Choroid plexus epithelial cell (primary cell): ENCODE data around the gene ZDHHC6.
A peak's percentile ranks its signal among the peaks of the same experiment; 100 is the strongest.
"Not testable (repeated sequence)": the region's sequence is repeated elsewhere in the genome, so short reads cannot be mapped to it uniquely, and the experiment has no call there.

Experiments used
- DNase-seq: peaks from one replicate; pipeline ENCODE4 v3.0.0-alpha.2; 2010; ENCODE audit warnings: low read depth
- H3K4me3 ChIP-seq: 2 replicates; pipeline ENCODE4 v1.5.1; 2011; ENCODE audit warnings: low read depth, mild to moderate bottlenecking, control low read depth, low read length, moderate library complexity
- TF ChIP-seq, protein P1 (sequence below): conservative IDR thresholded peaks from 2 replicates; pipeline ENCODE4 v1.5.1; 2011; ENCODE audit warnings: low read depth, mild to moderate bottlenecking, control low read depth, inconsistent platforms, low read length, moderate library complexity

The ZDHHC6 gene

DNA sequence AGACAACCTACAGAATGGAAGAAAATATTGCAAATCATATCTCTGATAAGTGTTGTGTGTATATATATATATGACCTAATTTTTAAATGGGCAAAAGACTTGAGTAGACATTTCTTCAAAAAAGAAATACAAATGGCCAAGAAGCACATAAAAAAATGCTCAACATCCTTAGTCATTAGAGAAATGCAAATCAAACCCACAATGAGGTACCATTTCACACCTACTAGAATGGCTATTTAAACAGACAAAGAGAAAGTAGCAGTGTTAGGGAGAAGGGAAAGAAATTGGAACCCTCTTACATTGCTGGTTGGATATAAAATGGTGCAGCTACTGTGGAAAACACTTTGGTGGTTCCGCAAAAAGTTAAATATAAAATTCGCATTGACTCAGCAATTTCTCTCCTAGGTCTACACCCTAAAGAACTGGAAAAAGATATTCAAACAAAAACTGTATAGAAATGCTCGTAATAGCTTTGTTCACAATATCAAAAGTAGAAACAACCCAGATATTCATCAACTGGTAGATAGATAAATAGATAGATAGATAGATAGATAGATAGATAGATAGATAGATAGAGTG lies 56.5 kb downstream of the ZDHHC6 start:
- no peak overlapping the region for H3K4me3 ChIP-seq
- TF ChIP-seq, protein P1, sequence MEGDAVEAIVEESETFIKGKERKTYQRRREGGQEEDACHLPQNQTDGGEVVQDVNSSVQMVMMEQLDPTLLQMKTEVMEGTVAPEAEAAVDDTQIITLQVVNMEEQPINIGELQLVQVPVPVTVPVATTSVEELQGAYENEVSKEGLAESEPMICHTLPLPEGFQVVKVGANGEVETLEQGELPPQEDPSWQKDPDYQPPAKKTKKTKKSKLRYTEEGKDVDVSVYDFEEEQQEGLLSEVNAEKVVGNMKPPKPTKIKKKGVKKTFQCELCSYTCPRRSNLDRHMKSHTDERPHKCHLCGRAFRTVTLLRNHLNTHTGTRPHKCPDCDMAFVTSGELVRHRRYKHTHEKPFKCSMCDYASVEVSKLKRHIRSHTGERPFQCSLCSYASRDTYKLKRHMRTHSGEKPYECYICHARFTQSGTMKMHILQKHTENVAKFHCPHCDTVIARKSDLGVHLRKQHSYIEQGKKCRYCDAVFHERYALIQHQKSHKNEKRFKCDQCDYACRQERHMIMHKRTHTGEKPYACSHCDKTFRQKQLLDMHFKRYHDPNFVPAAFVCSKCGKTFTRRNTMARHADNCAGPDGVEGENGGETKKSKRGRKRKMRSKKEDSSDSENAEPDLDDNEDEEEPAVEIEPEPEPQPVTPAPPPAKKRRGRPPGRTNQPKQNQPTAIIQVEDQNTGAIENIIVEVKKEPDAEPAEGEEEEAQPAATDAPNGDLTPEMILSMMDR: no peak
- DNase-seq: no peak

DNA sequence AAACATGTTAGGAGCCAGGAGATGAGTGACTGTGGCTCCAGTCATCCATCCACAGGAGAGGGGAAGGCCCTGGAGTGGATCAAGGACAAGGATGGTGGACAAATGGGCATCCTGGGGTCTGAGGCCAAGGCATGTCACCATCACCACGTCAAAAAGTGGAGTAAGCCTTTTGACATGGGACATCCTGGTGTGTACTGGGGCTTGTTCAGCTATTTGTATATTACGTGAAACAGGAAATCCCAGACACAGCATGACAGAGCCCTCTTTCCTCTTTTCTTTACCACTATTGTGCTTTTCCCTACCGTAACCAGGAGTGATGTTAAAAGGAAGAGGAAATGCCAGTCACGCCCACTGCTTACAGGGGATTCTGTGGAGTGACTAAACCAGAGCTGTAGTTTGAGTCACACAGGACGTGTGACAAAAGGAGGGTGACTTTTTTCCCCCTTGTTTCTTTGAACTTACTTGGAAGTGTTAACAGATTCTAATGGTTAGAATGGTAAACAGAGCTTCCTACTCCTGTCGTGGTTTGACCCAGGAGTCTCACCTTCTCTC lies 57.4 kb downstream of the ZDHHC6 start:
- peak; percentile 56 for DNase-seq
- TF ChIP-seq, protein P1: no peak
- H3K4me3 ChIP-seq: no peak overlapping the region

DNA sequence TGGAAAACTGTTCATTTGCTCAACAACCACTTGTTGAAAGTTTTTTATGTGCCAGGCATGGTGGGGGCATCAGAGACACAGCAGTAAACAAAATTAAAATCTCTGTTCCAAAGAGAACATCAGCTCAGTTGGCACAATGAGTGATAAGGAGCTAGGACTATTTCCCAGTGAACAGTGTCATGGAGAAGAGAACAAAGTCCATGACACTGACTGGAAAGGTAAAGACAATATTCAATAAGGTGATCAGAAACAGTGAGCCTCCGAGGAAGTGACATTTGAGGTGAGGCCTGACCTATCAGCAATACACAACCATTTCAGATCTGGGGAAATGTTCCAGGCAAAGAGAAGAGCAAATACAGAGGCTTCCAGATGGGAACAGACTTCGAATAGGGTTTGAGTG lies 58.2 kb downstream of the ZDHHC6 start:
- DNase-seq: no peak
- H3K4me3 ChIP-seq: no peak overlapping the region
- TF ChIP-seq, protein P1: no peak

DNA sequence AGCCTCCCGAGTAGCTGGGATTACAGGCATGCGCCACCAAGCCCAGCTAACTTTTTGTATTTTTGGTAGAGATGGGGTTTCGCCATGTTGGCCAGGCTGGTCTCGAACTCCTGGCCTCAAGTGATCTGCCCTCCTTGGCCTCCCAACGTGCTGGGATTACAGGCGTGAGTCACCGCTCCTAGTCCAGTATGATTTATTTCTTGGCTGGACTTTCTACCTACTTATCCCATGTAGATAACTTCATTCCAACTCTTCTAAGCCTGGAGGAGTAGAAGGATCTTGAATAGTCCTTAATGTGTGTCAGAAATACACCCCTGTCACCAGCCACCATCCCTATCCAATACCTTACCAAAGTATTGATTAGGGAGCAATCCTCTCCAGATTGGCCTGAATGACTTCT lies 58.7 kb downstream of the ZDHHC6 start:
- DNase-seq, H3K4me3 ChIP-seq: not testable (repeated sequence)

DNA sequence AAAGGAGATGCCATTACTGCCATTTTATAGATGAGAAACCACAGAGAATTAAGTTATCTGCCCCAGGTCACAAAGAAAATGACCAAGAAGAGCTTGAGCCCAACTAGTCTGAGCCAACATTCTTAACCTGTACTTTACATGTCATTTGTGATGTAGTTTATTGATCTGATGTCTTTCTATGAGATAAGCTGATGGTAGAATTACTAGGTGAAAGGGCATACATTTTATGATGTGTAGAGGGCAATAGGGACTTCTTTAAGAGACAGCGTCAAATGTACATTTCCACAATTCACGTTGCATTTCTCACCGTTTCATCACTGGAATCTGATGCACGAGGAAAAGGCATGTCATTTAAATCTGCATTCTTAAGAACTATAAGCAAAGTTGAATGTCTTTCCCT lies 61.5 kb downstream of the ZDHHC6 start:
- no peak for DNase-seq
- TF ChIP-seq, protein P1: no peak
- no peak overlapping the region for H3K4me3 ChIP-seq

DNA sequence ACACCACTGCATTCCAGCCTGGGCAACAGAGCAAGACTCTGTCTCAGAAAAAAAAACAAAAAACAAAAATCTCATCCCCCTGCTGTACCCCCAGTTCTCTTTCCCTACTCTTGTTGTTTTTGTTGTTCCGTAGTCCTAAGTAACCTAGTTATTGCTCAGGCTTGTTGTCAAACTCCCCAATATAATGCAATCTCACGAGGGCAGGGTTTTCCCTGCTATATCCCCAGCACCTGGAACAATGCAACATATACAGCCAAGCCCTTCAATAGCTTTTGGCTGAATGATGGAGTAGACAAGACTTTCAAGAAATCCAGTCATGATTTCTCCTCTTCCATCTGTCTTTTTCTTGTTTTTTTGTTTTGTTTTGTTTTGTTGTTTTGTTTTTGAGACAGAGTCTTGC lies 62.6 kb downstream of the ZDHHC6 start:
- DNase-seq: no peak
- TF ChIP-seq, protein P1: no peak

DNA sequence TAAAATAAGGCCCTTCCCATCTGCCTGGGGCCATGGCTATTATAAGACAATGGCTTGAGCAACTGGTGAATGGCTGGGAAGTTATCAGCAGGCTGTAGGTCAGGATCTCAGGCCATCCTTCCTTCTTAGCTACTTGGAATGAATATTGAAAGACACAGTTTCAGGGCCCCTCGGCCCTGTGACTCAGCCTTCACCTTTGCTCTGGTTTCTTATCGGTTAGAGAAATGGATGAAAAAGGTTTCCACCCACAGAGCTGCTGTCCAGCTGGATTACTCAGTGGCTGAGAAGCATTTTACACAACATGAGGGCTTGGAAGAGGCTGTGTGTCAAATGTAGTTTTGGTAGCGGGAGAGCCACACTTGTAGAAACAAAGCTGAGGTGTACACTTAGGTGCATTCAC lies 63.4 kb downstream of the ZDHHC6 start:
- TF ChIP-seq, protein P1: no peak
- DNase-seq: peak; percentile 75
- H3K4me3 ChIP-seq: no peak overlapping the region

More for the DNA sequence above, 62.6 kb downstream of the ZDHHC6 start:
- no peak overlapping the region for H3K4me3 ChIP-seq
